Measurements from ENCODE around the gene GRIA1.

The GRIA1 gene

DNA sequence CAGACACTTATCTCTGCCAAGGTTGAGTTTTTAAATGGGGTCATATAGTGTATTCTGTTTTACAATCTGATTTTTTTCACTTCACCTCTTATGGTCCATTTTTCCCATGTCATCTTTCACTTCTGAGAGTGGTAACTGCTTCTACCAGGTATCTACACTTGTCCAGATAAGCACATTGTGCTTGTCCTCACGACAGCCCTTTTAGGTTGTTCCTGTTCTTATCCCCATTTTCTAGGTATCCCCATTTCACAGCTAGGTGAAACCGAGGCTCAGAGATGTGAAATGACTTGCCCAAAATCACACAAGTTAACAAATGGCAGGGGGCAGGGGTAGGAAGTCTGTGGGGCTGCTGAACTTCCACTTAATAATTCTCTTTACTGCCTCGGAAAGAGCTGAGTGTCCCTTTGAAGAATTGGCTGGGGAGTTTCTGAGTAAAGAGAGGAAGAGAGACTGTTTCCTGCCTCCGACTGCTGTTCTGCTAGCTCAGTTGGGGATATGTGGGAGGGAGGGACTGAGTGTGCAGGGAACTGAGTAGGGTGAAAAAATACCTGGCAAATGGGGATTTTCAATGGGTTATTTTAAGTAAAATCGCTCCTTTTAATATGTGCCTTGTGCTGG lies 255.4 kb downstream of the GRIA1 start:
- DNase-seq = no peak

DNA sequence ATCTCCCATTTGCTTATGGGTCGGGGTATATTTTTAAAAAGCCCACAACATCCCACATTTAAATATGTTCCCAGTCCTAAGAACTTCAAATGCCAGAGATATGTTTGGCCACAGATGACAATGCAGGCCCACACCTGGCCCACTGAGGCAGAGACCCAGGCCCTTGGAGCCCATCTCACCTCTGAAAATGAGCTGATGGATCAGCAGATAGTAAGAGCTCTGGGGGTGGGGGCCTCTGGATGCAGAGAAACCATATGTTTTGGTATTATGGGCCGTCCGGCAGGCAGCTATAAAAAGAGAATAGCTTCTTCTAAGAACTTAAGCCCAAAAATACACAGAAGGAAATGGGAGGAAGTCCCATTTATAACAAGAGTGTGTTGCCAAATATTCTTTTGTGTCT lies 256.0 kb downstream of the GRIA1 start:
- no peak for DNase-seq

DNA sequence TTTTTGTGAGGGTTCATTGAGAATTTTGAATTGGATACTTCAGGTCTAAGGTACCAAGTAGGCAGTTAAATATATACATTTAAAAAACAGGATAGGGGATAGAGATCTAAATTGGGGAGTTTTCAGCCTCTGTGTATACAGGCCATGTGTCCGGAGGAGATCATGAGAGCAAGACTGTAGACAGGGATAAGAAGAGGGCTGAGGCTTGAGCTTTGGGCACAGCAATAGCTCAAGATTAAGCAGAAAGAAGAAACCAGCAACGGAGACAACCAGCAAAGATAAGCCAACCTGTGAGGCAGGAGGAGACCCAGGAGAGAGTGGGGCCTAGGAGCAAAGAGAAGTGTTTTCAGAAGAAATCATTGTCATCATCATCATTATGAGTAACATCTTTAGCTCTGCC lies 258.4 kb downstream of the GRIA1 start:
- DNase-seq = no peak

DNA sequence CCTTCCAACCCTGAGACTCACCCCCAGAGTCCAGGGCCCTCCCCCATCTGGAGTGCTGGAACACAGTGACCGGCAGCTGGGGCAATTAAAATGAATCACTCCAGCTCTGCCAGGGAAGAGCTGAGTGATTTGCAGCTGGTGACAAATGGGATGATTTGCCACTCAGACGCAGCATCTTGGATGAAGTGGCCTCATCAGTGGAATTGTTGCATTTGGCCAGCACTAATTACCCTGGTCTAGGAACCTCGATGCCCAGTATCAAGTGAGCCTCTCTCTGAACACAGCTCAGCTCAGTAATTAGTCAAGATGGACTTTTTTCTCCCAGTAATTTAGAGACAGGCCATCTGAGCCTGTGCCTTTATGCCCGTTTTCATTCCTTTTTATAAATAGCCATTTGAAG lies 259.5 kb downstream of the GRIA1 start:
- DNase-seq = no peak

DNA sequence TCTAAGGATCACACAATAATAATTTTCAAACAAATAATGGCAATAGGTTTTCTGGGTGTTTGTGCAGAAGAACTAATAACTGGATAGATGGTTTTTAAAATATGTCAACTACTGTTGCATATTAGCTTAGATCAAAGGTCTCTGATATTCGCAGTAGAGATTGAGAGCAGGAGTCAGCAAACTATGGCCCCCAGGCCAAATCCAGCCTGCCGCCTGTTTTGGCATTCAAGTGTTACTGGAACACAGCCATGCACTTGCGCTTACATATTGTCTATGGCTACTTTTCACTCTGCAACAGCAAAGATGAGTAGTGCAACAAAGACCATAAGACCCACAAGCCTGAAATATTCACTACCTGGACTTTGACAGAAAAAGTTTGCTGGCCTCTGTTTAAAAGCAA lies 260.8 kb downstream of the GRIA1 start:
- DNase-seq = no peak

DNA sequence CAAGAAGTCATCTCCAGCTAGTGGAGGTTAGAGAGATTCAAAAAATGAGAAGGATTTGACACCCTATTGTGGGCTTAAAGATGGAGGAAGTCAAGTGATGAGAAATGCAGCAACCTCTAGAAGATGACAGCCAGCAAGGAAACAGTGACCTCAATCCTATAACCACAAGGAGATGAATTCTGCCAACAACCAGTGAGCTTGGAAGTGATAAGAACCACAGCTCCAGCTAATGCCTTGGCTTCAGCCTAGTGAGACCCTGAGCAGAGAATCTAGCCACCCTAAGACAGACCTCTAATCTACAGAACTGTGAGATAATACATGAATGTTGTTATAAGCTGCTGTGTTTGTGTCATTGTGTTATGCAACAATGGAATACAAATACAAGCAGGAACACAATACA lies 262.4 kb downstream of the GRIA1 start:
- DNase-seq = no peak

DNA sequence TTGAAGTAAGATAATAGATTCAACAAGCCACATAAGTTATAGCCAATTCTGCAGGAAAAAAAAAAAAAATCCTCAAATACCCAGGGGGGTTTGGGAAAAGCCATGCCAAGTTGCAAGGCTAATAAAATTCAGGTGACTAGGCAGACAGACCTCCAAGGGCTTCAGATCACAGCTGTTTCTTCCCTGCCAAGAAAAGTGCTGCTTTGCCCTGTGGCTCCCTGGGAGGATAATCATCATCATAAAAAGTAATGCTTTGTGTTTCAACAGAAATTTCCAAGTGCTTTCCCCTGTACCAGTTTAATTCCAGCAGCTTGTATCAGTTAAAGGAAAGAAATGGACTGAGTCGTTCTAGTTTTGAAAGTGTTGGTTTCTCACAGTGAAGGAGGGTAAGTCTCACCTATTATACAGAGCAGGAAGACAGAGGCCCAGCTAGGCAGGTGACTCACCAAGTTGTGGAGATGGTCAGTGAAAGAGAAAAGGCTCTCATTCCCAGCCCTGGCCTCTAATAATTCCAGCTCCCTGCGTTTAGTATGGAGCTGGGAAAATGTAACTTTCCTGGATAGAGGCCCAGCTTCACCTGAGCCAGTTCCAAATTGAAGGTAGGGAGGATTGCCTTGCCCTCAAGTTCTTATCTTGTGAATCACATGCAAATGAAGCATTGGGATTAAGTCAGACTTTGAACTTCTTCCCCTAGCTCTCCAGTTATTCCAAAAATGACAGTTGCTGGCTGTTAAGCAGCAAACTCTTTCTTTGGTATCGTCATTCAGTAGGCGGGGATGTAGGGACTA lies 263.4 kb downstream of the GRIA1 start:
- no peak for DNase-seq

DNA sequence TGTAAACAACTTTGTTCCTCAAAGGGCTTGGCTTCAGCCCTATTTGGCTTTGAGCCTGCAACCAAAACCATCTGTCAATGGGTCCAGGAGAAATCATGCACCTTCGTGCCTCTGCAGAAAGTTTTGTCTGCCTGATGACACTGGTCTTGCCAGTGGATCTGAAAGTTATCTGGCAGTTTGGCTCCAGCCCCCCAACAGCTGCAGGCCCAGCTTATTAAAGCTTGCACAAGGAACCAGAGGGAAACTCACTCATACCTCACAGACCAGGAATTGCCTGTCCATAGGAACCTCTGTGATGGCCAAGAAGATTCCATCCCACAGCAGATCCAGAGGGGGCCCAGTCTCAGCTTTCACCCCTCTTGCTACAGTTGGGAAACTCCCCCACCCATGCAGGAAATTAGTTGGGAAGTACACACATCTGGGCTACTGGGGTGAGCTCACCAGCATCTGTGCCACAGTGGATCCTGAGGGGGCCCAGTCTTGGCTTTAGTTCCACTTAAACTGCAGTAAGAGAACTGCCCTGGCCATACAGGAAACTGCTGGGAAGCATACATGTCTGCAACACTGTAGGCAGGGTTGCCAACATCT lies 265.5 kb downstream of the GRIA1 start:
- DNase-seq = no peak

DNA sequence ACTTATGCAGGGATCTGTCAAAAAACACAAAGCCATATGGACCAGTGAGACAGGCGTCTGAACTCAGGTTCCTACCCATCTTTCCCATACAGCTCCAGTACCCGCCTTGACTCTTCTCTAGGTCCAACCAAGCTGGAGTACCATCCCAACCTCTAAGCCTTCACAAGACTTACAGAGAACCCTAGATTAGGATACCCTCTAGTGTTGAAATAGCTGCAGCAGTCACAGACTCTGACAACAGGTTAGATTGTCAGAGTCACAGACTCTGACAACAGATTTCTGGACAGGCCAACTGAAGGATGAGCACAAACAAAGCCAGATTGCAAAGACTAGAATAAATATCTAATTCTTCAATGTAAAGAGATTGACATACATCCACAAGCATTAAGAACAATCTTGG lies 266.1 kb downstream of the GRIA1 start:
- DNase-seq = no peak

DNA sequence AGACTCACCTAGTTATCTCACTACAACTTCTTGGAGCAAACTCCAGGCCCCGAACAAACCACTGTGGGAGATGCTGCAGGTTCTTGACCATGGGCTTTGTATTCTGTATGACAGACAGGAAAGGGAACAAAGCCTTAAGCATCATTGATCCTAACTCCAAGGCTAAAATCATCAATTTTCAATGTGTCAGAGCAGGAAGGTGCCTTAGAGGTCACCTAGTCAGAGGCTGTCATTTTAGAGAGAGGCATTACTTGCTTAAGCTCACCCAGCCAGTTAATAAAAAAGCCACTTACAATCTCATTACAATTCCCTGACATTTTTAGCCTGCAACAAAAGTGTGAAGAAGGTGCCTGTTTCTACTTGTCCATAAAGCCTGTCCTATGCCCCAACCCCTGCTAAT lies 275.5 kb downstream of the GRIA1 start:
- no peak for DNase-seq

DNA sequence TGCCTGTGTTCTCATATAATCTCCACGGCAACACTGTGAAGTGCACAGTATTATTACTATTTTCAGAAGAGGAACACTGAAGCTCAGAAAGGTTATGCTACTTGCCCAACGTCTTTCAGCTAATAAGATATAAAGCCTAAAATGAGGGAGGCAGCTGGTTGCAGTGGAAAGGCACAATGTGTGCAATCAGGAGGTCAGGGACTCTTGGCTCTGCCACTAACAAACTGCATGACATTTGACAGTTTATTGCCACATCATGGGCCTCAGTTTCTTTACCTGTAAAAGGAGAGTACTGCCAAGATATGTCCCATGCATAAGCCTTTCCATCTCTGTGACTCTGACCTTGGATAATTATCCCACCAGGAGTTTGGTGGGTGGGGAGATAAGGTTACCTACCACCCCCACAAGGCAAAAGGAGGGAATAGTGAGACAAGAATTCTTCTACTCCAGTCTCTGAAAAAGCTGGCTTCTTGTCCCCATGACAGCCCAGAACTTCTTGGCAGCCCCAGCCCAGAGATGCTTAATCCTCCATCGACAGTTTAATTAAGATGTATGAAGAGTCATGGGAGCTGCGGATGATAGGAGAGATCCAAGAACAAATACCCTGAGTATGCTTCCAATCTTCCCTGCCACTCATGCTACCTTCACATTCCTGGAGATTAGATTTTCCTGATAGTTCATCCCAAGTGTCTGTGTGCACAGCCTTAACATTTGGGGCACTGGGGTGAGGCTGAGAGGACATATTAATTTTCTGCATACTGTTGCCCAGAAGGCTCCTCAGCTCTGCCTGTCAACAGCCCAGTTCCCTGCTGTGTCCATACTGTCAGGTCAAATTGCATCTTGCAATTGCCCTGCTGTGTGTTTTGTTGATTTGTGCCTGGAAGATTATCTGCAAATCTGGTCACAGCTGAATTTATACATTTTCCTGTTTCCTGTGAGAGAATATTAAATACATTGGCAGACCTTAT lies 277.0 kb downstream of the GRIA1 start:
- DNase-seq = no peak

DNA sequence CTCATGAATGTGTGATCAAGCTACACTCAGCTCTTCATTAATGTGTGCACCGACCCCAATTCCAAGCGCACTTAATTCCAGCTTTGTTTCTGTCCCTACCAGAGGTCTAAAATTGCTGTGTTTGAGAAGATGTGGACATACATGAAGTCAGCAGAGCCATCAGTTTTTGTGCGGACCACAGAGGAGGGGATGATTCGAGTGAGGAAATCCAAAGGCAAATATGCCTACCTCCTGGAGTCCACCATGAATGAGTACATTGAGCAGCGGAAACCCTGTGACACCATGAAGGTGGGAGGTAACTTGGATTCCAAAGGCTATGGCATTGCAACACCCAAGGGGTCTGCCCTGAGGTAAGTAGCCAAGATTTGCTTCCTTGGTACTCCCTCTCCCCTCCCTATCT lies 279.6 kb downstream of the GRIA1 start:
- no peak for DNase-seq

DNA sequence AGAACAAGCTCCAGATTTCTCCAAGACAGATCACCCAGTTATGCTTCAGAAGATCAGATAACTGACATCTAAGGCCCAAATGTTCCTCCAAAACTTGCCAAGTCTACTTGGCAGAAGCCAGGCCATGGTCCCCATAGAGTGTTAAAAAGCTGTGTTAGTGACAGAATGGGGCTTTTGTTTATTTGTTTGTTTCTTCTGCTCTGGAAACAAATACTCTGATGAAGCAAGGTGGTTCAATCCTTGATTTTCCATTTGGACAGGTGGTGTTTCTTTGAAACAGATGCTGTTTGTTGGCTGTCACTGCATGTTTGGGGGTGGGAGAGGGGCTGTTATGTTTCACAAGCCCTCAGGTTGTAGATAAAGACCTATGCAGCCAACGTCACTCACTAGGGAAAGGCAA lies 284.2 kb downstream of the GRIA1 start:
- DNase-seq = no peak

DNA sequence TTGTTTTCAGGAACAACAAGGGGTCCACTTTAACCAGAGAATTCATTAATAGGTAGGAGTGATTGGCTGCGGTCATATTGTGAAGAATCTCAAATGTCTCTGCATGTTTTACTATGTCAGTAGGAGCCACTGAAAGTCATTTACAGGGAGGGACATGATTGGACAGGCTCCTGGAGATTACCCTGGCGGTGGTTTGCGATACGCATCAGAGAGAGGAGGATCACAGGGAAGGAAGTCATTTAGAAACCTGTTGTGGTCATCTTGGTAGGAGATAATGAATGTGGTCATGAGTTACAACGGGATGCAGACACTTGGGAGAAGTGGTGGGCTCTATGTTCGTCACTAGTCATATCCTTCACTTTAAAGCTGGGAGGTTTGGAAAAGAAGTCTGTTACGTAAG lies 285.5 kb downstream of the GRIA1 start:
- DNase-seq = no peak

DNA sequence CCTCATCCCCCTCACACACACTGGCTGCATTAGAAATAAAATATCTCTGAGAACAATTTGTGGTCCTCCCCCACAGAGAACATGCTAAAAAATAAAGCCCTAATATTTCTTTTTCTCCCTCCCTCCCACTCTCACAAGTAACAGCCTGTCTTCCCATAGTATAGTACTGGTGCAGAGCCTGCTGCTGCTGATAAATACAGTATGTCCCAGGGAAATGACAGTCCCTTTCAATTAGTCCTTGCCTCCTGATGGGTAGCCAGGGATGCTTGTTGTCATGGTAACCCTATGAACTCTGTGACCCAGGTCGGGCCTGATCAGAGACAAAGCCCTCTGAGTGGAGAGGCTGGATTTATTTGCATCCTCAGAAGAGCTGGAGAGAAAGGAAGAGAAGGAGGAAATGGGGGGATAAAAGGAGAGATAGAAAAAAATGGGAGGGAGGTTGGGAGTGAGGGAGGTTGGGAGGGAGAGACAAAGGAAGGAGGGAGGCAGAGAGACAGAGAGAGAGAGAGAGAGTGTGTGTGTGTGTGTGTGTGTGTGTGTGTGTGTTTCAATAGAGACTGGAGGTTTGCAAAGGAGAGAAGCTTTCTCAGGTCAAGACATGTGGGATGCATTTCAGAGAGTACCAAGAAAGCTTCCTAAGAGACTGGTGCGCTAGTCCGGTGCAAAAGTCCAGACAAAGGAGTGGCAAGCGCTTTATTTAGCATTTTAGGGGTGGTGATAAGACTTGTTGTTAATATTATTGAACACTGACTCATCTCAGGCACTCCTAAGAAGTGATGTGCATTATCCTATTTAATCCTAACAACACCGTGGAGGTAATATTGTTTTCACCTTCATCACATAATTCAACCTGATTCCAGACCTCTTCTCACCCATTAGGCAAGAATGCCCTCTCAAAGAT lies 287.5 kb downstream of the GRIA1 start:
- no peak for DNase-seq

DNA sequence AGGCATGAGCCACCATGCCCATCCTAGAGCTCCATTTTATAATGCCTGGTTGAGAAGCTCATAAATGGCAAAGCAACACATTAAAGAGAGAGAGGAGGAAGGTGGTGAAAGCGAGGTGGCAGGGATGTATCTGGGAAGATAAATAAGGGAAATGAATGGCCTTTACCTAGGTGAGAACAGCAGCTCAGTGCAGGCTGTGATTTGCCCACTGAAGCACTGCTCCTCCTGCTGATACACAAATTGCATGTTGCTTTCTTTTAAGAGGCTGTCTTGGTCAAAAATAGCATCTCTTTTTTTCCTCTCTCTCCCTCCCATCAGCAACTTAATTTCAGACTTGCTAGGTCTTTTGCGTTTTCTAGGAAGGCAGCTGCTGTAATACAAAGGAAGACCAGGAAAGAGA lies 289.4 kb downstream of the GRIA1 start:
- DNase-seq = no peak

DNA sequence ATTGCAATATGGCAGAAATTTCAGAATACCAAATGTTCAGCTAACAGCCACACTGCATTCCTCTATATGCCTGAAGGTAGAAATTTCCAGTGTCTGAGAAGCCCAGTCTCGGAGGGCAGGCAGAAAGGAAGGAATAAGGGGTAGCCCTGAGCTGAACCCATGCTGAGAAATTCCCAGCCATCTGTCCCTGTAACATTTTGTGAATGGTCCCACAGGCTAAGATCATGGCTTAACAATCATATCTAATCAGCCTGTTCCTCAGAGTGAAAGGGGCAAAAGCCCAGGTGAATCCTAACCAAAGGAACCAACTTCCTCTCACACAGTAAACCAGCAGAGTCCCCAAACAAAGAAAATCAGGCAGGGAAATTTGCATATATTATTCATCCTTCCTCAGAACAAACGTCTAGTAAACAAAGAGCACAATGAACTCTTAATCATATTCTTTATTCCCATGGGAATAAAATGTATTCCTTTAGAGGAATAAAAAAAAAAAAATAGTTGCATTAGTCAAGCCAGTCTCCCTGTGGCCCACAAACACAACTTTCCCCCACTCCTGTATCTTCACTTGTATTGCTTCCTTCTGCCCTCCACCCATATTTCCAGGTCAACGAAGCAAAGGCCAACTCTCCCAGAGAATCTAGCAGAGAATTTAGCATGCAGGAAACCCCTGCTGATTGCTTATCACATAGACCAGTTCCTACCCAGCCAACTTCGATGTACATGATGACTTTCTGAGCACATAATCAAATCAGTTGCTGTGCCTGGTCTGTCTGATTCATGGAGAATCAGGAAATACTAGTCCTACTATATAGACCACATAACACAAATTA lies 290.6 kb downstream of the GRIA1 start:
- DNase-seq = no peak

DNA sequence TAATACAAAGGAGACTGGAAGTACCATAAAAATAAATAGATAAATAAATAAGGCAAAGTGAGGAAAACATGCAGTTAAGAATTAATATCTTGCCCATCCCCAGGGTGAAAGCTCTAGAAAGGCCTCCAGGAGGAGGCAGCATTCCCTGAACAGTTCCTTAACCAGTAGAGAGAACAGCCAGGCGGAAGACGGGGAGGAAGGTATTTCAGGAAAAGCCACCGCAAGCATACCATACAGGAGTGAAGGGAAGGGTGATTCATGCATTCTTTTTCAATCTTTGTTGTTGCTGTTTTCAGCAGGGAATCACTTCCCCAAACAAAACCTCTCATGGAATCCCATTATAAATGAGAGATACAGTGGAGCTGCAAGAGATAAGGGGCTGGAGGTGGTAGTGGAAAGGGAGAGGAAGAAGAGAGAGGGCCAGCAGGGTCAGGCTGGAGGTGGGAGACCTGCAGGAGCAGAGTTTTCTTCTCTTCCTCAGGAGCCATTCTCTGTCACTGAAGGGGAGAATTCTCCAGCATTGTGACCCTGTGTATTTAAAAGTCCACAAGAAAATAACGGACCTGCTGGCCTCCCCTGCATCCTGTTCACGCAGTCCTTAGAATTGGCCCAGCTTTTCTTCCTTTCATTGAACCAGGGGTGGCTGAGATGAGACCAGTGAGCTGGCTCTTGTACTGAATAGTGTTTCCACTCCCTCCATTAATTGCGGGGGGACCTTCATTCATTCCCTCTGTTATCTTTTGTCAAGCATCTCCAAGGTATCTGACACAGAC lies 292.3 kb downstream of the GRIA1 start:
- DNase-seq = no peak

DNA sequence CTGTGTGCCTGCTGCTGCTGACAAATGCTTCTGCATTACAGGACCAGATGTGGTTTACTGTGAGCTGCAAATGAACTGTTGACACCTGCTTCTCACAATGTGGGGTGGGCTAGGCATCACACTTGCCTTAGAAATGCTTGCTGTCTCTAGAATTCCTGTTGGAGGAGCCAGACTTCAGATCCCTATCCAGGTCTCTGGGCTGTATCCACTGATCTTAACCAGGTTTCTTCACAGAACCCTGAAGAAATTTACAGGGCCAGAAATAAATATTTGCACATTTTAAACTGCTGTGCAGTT lies 292.8 kb downstream of the GRIA1 start:
- no peak for DNase-seq

DNA sequence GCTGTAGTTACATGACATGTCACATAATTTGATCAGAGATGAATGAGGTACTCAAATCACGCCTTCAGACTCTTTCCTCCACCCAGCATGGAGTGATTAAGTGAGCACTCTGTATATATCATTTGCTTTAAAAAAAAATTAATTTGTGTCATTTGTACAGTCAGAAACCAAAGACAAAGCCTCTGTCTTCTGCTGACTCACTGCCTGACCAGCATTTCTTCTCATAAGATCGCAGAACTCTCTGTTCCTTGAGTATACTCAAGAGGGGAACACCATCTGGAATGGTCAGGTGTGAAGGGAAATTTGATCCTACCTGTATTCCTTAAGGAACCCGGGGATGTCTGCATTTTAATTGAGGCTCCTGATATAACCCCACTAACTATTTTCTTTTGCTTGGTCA lies 293.8 kb downstream of the GRIA1 start:
- no peak for DNase-seq

DNA sequence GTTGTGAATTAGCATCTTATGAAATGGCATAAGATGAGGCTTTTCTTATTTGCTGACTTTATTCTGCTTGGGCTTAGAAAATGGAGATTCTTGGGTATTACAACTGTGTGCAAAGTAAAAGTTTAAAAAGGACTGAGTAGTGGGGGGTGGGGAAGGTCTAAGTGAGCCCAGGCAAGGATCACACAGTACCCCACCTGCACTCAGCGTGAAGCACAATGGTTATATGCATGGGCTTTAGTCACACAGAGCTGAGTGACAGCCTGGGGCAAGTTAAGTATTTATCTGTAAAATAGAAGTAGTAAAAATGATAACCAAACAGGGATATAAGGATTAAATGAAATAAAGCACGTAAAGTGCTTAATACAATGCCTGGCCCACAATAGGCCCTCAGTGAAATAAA lies 300.9 kb downstream of the GRIA1 start:
- DNase-seq = no peak
